ENCODE data around the gene MICAL3. TPM values are rescaled to one million over a fixed set of nuclear protein-coding genes. Genes with fewer than 3 reads are reported as not detected.

The MICAL3 gene
- total and polyA plus RNA-seq, 9 of the 15 experiments (the other 6 are each of a cell fraction or from before 2014, with no cell fraction given) = 0.53 to 32.1 (median 12.3) TPM

DNA sequence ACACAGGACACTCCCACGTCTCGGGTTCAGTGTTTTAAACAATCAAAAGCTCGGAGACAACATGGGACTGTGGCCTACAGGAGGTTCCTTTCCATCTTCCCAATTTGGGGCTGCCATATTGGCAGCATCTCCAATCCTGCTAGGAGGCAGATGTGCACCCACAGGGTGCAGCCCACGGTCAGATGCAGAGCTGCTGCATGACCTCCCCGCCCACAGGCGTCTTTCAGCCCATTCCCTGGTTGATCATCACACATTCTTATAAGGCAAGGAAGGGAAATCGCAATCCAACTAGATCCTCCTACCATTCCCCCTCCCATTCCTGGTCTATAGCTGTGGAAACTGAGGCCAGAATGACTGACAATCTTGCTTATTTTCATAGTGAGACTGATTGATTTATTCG, 121.4 kb downstream of the MICAL3 start (continued):
- no peak for TF ChIP-seq MAFG (tag; conservative IDR thresholded peaks at IDR 0.05)
- TF ChIP-seq, protein P1, sequence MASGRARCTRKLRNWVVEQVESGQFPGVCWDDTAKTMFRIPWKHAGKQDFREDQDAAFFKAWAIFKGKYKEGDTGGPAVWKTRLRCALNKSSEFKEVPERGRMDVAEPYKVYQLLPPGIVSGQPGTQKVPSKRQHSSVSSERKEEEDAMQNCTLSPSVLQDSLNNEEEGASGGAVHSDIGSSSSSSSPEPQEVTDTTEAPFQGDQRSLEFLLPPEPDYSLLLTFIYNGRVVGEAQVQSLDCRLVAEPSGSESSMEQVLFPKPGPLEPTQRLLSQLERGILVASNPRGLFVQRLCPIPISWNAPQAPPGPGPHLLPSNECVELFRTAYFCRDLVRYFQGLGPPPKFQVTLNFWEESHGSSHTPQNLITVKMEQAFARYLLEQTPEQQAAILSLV (tag; IDR thresholded peaks at IDR 0.05) = no peak

DNA sequence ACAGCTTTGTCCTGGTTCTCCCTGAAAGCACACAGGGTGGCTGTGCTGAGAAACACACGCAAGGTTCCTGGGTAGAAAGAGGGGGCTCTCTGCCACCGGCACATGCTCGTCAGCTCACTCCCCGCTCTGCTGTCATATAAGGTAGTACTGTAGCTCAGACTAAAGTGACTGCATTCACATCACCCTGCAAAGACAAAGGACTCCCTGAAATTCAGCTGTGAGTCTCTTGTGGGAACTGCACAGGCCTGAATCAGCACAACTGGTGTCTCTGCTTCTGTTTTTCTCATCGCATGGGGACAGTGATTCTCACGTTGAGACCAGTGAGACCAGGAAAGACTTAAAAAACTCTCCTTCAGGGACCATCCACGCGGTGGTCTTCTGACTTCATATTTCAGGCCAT, 126.0 kb downstream of the MICAL3 start:
- in situ Hi-C loops (cut with MboI) = no loop called here
- Histone ChIP-seq H3K27ac (ENCODE audit: extremely low read depth, low read depth, low read length) (no peak overlapping the region), H3K27me3 (ENCODE audit: control insufficient read depth in 2 of 2, insufficient read depth in 2 of 2, low read length in 2 of 2) (no peaks in the 10 kb centered on the region), H3K9me1 (ENCODE audit: control insufficient read depth, insufficient read depth, low read length) (no peaks in the 10 kb centered on the region), H4K20me1 (replicated peaks; ENCODE audit: control insufficient read depth, insufficient read depth, low read length) (0 out of 2 replicates have a peak, but pooled peaks cover 2% of the 10 kb centered on the region), H3K4me2 (ENCODE audit: insufficient read depth, low read length) (no peak overlapping the region), H3K9me3 (replicated peaks; ENCODE audit: control insufficient read depth, insufficient read depth, low read depth, low read length) (no peaks in the 10 kb centered on the region), H3K9ac (ENCODE audit: insufficient read depth in 1 of 2, low read depth in 2 of 2, low read length in 2 of 2) (no peak overlapping the region), H3K36me3 (ENCODE audit: control insufficient read depth, insufficient read depth, low read length) (peaks cover 50% of the 10 kb centered on the region), H3K79me2 (ENCODE audit: control insufficient read depth, insufficient read depth, low read length) (no peaks in the 10 kb centered on the region), H3K4me1 (replicated peaks in 1 of 2; ENCODE audit: control insufficient read depth in 2 of 2, insufficient read depth in 2 of 2, low read length in 2 of 2) (no peaks in the 10 kb centered on the region), H2AFZ (ENCODE audit: low read depth, low read length) (no peak overlapping the region), H3K4me3 (no peak overlapping the region)
- intact Hi-C loops (cut with micrococcal nuclease) = no loop called here
- TF ChIP-seq EHMT2 (IDR thresholded peaks at IDR 0.05) = no peak
- FAIRE-seq = no peak
- 81% methylated on average over 8 of the region's 8 CpGs for WGBS (ENCODE audit: insufficient coverage, low coverage, missing lambda C conversion rate)
- ChIA-PET POLR2A (interaction anchor here (0.6 kb wide), 1 partner anchor 178 kb away, joined by 3 read pairs; no protein-coding TSS in a partner anchor), CTCF (ENCODE audit: low intra/inter-chr PET ratio) (no interaction called here)
- ATAC-seq = no peak
- DNase-seq (ENCODE audit: extremely low read depth in 1 of 4, low spot score in 3 of 4) = no peak
- BruUV-seq (replicated peaks) = no TSS peak

DNA sequence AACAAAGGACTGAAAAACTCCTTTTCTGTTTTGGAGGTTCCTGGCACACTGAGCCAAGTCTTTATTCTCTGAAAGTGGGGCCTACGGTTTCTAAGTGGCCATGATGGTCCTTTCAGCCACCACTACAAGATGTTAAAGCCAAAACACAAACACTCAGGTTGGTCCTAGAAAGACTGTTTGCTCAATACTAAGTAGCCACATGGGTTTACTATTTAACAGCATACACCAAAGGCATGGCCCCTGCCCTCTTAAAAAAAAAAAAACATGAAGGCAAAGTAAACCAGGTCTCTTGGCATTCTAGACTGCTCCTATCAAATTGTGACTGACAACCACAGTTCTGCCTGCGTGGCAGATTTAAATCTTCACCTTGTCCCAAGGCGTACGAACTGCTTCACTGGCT, 126.5 kb downstream of the MICAL3 start:
- BruUV-seq (replicated peaks) = no TSS peak
- Histone ChIP-seq H2AFZ (ENCODE audit: low read depth, low read length) (no peak overlapping the region), H3K79me2 (ENCODE audit: control insufficient read depth, insufficient read depth, low read length) (no peaks in the 10 kb centered on the region), H3K9me3 (replicated peaks; ENCODE audit: control insufficient read depth, insufficient read depth, low read depth, low read length) (no peaks in the 10 kb centered on the region), H3K27ac (ENCODE audit: extremely low read depth, low read depth, low read length) (no peak overlapping the region), H3K4me2 (ENCODE audit: insufficient read depth, low read length) (no peak overlapping the region), H3K4me1 (replicated peaks in 1 of 2; ENCODE audit: control insufficient read depth in 2 of 2, insufficient read depth in 2 of 2, low read length in 2 of 2) (no peaks in the 10 kb centered on the region), H3K9ac (ENCODE audit: insufficient read depth in 1 of 2, low read depth in 2 of 2, low read length in 2 of 2) (no peak overlapping the region), H4K20me1 (replicated peaks; ENCODE audit: control insufficient read depth, insufficient read depth, low read length) (0 out of 2 replicates have a peak, but pooled peaks cover 2% of the 10 kb centered on the region), H3K27me3 (ENCODE audit: control insufficient read depth in 2 of 2, insufficient read depth in 2 of 2, low read length in 2 of 2) (no peaks in the 10 kb centered on the region), H3K9me1 (ENCODE audit: control insufficient read depth, insufficient read depth, low read length) (no peaks in the 10 kb centered on the region), H3K36me3 (ENCODE audit: control insufficient read depth, insufficient read depth, low read length) (peaks cover 54% of the 10 kb centered on the region), H3K4me3 (no peak overlapping the region)
- DNase-seq (ENCODE audit: extremely low read depth in 1 of 4, low spot score in 3 of 4) = no peak
- ChIA-PET CTCF (ENCODE audit: low intra/inter-chr PET ratio) (no interaction called here), POLR2A (interaction anchor here (0.6 kb wide), 1 partner anchor 179 kb away, joined by 3 read pairs; no protein-coding TSS in a partner anchor)
- FAIRE-seq = peak; percentile 19
- 76% methylated on average over 4 of the region's 4 CpGs for WGBS (ENCODE audit: insufficient coverage, low coverage, missing lambda C conversion rate)
- no peak for ATAC-seq
- in situ Hi-C loops (cut with MboI) (no loop called here), intact Hi-C loops (cut with micrococcal nuclease) (no loop called here)
- TF ChIP-seq ZNF785 (CRISPR knock-in tag; IDR thresholded peaks at IDR 0.05) (no peak), CBFB (CRISPR knock-in tag; IDR thresholded peaks at IDR 0.05) (no peak), TAF1 (IDR thresholded peaks at IDR 0.05; ENCODE audit: control insufficient read depth, extremely low read depth, insufficient read depth, low read length, severe bottlenecking) (no peak), KLF16 (IDR thresholded peaks at IDR 0.05) (no peak), SRSF3 (IDR thresholded peaks at IDR 0.05; ENCODE audit: insufficient read depth, low read length) (no peak)
- TF ChIP-seq, protein P2, sequence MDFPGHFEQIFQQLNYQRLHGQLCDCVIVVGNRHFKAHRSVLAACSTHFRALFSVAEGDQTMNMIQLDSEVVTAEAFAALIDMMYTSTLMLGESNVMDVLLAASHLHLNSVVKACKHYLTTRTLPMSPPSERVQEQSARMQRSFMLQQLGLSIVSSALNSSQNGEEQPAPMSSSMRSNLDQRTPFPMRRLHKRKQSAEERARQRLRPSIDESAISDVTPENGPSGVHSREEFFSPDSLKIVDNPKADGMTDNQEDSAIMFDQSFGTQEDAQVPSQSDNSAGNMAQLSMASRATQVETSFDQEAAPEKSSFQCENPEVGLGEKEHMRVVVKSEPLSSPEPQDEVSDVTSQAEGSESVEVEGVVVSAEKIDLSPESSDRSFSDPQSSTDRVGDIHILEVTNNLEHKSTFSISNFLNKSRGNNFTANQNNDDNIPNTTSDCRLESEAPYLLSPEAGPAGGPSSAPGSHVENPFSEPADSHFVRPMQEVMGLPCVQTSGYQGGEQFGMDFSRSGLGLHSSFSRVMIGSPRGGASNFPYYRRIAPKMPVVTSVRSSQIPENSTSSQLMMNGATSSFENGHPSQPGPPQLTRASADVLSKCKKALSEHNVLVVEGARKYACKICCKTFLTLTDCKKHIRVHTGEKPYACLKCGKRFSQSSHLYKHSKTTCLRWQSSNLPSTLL (IDR thresholded peaks at IDR 0.05) = no peak
- TF ChIP-seq, protein P3, sequence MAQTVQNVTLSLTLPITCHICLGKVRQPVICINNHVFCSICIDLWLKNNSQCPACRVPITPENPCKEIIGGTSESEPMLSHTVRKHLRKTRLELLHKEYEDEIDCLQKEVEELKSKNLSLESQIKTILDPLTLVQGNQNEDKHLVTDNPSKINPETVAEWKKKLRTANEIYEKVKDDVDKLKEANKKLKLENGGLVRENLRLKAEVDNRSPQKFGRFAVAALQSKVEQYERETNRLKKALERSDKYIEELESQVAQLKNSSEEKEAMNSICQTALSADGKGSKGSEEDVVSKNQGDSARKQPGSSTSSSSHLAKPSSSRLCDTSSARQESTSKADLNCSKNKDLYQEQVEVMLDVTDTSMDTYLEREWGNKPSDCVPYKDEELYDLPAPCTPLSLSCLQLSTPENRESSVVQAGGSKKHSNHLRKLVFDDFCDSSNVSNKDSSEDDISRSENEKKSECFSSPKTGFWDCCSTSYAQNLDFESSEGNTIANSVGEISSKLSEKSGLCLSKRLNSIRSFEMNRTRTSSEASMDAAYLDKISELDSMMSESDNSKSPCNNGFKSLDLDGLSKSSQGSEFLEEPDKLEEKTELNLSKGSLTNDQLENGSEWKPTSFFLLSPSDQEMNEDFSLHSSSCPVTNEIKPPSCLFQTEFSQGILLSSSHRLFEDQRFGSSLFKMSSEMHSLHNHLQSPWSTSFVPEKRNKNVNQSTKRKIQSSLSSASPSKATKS (CRISPR knock-in tag; IDR thresholded peaks at IDR 0.05) = no peak

Data from K562 (cell line).